GM12878 (cell line): ENCODE data around the gene ROBO1. TPM values are rescaled to one million over a fixed set of nuclear protein-coding genes. Genes with fewer than 3 reads are reported as not detected.

ENCODE experiments used
- ATAC-seq: fragments of 200-7000 bp; cut with Tn5 transposase; 3 replicates; pipeline ENCODE4 v1.9.1; 2020; ENCODE audit warnings: mild to moderate bottlenecking, moderate library complexity
- BruUV-seq: library from RNA; stranded (reverse); fragments of 400-500 nt; replicated peaks from 2 replicates; lab custom pipeline; 2021; lab: Mats Ljungman, UMichigan
- CTCF ChIA-PET: fragments of 300-600 bp; sonication (Branson Sonifier 250); formaldehyde crosslinking; extraction: SDS; loops from one replicate; lab custom pipeline; 2021; ENCODE audit warnings: inconsistent platforms; lab: Yijun Ruan, JAX
- POLR2A ChIA-PET: fragments of 350-600 bp; formaldehyde crosslinking; extraction: SDS; loops from one replicate; lab custom pipeline; 2021; ENCODE audit warnings: inconsistent platforms; lab: Charles Lee
- RAD21 ChIA-PET: fragments of 300-600 bp; sonication (Branson Sonifier 250); formaldehyde crosslinking; loops from one replicate; lab custom pipeline; 2023; ENCODE audit warnings: antibody characterized with exemption; ENCODE audit not compliant: unreplicated experiment; lab: Charles Lee
- SMC1A ChIA-PET: fragments of 300-600 bp; sonication (Branson Sonifier 250); formaldehyde crosslinking; loops from one replicate; lab custom pipeline; 2023; ENCODE audit not compliant: unreplicated experiment, uncharacterized antibody; lab: Charles Lee
- DNase-seq: peaks from one replicate; pipeline ENCODE4 v3.0.0-alpha.2; 2011; ENCODE audit warnings: low read depth, low spot score
- FAIRE-seq: peaks from 3 replicates; lab custom pipeline; 2011; peaks lifted over from hg19 to GRCh38; lab: Jason Lieb, UNC
- H2AFZ ChIP-seq: 2 replicates; pipeline ENCODE4 v1.6.0; 2011; ENCODE audit warnings: low read depth, low read length, control low read depth; ENCODE audit not compliant: control insufficient read depth
- H3K27ac ChIP-seq: 2 replicates; pipeline ENCODE4 v1.5.1; 2011; ENCODE audit warnings: control low read depth; ENCODE audit not compliant: control insufficient read depth, insufficient read depth
- H3K27me3 ChIP-seq, 2 experiments: replicated peaks in 1 of 2; 2 replicates each; pipeline versions ENCODE4 v1.6.0 to v1.6.1; 2011; ENCODE audit warnings: low read length in 1 of 2; ENCODE audit not compliant: control insufficient read depth in 2 of 2, insufficient read depth in 2 of 2
- H3K36me3 ChIP-seq, 2 experiments: 2 replicates each; pipeline ENCODE4 v1.5.1; 2011; ENCODE audit warnings: low read length in 1 of 2; ENCODE audit not compliant: control insufficient read depth in 2 of 2, insufficient read depth in 2 of 2
- H3K4me1 ChIP-seq: 2 replicates; pipeline ENCODE4 v1.6.1; 2011; ENCODE audit warnings: mild to moderate bottlenecking, low read length, moderate library complexity, mixed read lengths; ENCODE audit not compliant: control insufficient read depth, insufficient read depth
- H3K4me2 ChIP-seq: 2 replicates; pipeline ENCODE4 v1.6.0; 2011; ENCODE audit warnings: control low read depth; ENCODE audit not compliant: control insufficient read depth, insufficient read depth
- H3K4me3 ChIP-seq: fragments of 200-600 bp; sonication (generic); 2 replicates; pipeline ENCODE4 v1.5.1; 2016
- H3K79me2 ChIP-seq: 2 replicates; pipeline ENCODE4 v1.6.0; 2011; ENCODE audit warnings: low read length; ENCODE audit not compliant: control insufficient read depth, insufficient read depth
- H3K9ac ChIP-seq: 2 replicates; pipeline ENCODE4 v1.8.0; 2011; ENCODE audit warnings: low read length, control low read depth, mixed read lengths; ENCODE audit not compliant: control insufficient read depth, insufficient read depth
- H3K9me3 ChIP-seq: replicated peaks from 3 replicates; pipeline ENCODE4 v1.5.1; 2011; ENCODE audit warnings: mild to moderate bottlenecking, low read length; ENCODE audit not compliant: control insufficient read depth, insufficient read depth
- H4K20me1 ChIP-seq: 2 replicates; pipeline ENCODE4 v1.6.0; 2011; ENCODE audit not compliant: control insufficient read depth, insufficient read depth
- CBX5 ChIP-seq: sonication (generic); IDR thresholded peaks from 2 replicates; pipeline ENCODE4 v1.6.1; 2016; ENCODE audit warnings: low read depth, moderate library complexity, mild to moderate bottlenecking, inconsistent platforms
- CREM ChIP-seq: IDR thresholded peaks from 2 replicates; pipeline ENCODE4 v1.6.1; 2014; ENCODE audit warnings: antibody characterized with exemption, low read depth
- EED ChIP-seq: sonication (generic); IDR thresholded peaks from 2 replicates; pipeline ENCODE4 v1.6.1; 2016; ENCODE audit warnings: antibody characterized with exemption, low read depth
- ELK1 ChIP-seq: IDR thresholded peaks from 2 replicates; pipeline ENCODE4 v1.6.1; 2012; ENCODE audit warnings: low read depth, low read length, improper control_type of control experiment
- ETV6 ChIP-seq, 2 experiments: fragments of 450-650 bp in 1 of 2; IDR thresholded peaks in 1 of 2; conservative IDR thresholded peaks in 1 of 2; 2 replicates each; pipeline ENCODE4 v1.6.1; 2014; ENCODE audit warnings: antibody characterized with exemption in 1 of 2, borderline replicate concordance in 1 of 2, low read depth in 1 of 2, mild to moderate bottlenecking in 1 of 2, moderate library complexity in 1 of 2
- IKZF1 ChIP-seq: fragments of 450-650 bp; conservative IDR thresholded peaks from 2 replicates; pipeline ENCODE4 v1.6.1; 2017; ENCODE audit warnings: antibody characterized with exemption, mild to moderate bottlenecking
- KDM1A ChIP-seq: fragments of 200-600 bp; sonication (generic); IDR thresholded peaks from 2 replicates; pipeline ENCODE4 v1.6.1; 2016; ENCODE audit warnings: borderline replicate concordance
- KLF5 ChIP-seq: fragments of 450-650 bp; IDR thresholded peaks from 2 replicates; pipeline ENCODE4 v1.6.1; 2014; ENCODE audit warnings: mild to moderate bottlenecking; ENCODE audit not compliant: partially characterized antibody
- RAD21 ChIP-seq: IDR thresholded peaks from 2 replicates; pipeline ENCODE4 v1.6.1; 2011; ENCODE audit warnings: mild to moderate bottlenecking, low read depth, low read length, moderate library complexity; ENCODE audit not compliant: insufficient read depth
- YY1 ChIP-seq: IDR thresholded peaks from 2 replicates; pipeline ENCODE4 v1.6.1; 2011; ENCODE audit warnings: low read depth, mild to moderate bottlenecking, low read length
- ZSCAN29 ChIP-seq: fragments of 450-650 bp; IDR thresholded peaks from 2 replicates; pipeline ENCODE4 v1.6.1; 2017; ENCODE audit warnings: mild to moderate bottlenecking, moderate library complexity
- WGBS: methylation state at CpG from one replicate; pipeline ENCODE4 v1.1.6; 2016; ENCODE audit warnings: low lambda C conversion rate; ENCODE audit not compliant: insufficient replicate concordance, insufficient coverage; ENCODE audit errors: missing lambda C conversion rate; 5-methylcytosine and 5-hydroxymethylcytosine counted together
- in situ Hi-C: fragments of 300-500 bp; cut with MboI; formaldehyde crosslinking; loops from 9 replicates; pipeline ENCODE4 v1.14.3; 2018; ENCODE audit warnings: mixed read lengths
- intact Hi-C: fragments of 100-400 bp; cut with micrococcal nuclease; formaldehyde crosslinking; loops from one replicate; pipeline ENCODE4 v1.14.2; 2022; ENCODE audit not compliant: unreplicated experiment
- polyA plus RNA-seq, 11 experiments: library from polyadenylated mRNA; depleted of rRNA in 4 of 11; unstranded in 6 of 11; stranded (reverse) in 5 of 11; fragments of >200 nt; fragmentation: Nextera tagmentation in 4 of 11; fragmentation: Illumina TruSeq in 1 of 11; extraction: Ambion mirVana in 4 of 11; extraction: Trizol in 1 of 11; gene quantifications; 1 replicate in 1 of 11; 2 replicates in 10 of 11; pipeline versions ENCODE4 v1.2.1 to v1.2.3, GENCODE V29; 2011 to 2016; ENCODE audit warnings: inconsistent platforms in 2 of 11, missing spikeins in 2 of 11, low read depth in 1 of 11
- total RNA-seq, 4 experiments: library from RNA; depleted of rRNA in 3 of 4; stranded (reverse); fragments of >200 nt in 3 of 4; fragmentation: Illumina TruSeq in 1 of 4; extraction: Trizol in 1 of 4; gene quantifications; 2 replicates each; pipeline versions ENCODE4 v1.2.1 to v1.2.3, GENCODE V29; 2013 to 2021
- TF ChIP-seq, protein P1 (sequence below): fragments of 150-350 bp; IDR thresholded peaks from 2 replicates; pipeline ENCODE4 v1.6.1; 2016; ENCODE audit warnings: low read depth, low read length
- TF ChIP-seq, protein P2 (sequence below): IDR thresholded peaks from 2 replicates; pipeline ENCODE4 v1.6.1; 2011; ENCODE audit warnings: low read depth, mild to moderate bottlenecking, low read length, moderate library complexity, borderline replicate concordance; ENCODE audit errors: extremely low read depth

Gene ROBO1
- total and polyA plus RNA-seq, 10 of the 15 experiments (the other 5 are each of a cell fraction or from before 2014, with no cell fraction given): 0.29 to 46.5 (median 1.2) TPM

- WGBS: 6% methylated on average over 1 of the region's 1 CpG
- H4K20me1 ChIP-seq: no peaks in the 10 kb centered on the region
- no peaks in the 10 kb centered on the region for H3K79me2 ChIP-seq
- ChIA-PET POLR2A (no interaction called here), RAD21 (no interaction called here), CTCF (no interaction called here), SMC1A (no interaction called here)
- FAIRE-seq (no peak), DNase-seq (no peak), ATAC-seq (no peak)
- H3K9ac ChIP-seq: no peak overlapping the region
- intact Hi-C loops: no loop called here
- no peaks in the 10 kb centered on the region for H3K36me3 ChIP-seq
- no TSS peak for BruUV-seq
- no peak overlapping the region for H2AFZ ChIP-seq
- no peaks in the 10 kb centered on the region for H3K9me3 ChIP-seq
- no peak overlapping the region for H3K4me2 ChIP-seq
- no peak overlapping the region for H3K27ac ChIP-seq
- in situ Hi-C loops: no loop called here
- H3K4me3 ChIP-seq: no peak overlapping the region
- H3K4me1 ChIP-seq: no peaks in the 10 kb centered on the region
- TF ChIP-seq CBX5: no peak
- TF ChIP-seq ELK1: no peak
- TF ChIP-seq, protein P1, sequence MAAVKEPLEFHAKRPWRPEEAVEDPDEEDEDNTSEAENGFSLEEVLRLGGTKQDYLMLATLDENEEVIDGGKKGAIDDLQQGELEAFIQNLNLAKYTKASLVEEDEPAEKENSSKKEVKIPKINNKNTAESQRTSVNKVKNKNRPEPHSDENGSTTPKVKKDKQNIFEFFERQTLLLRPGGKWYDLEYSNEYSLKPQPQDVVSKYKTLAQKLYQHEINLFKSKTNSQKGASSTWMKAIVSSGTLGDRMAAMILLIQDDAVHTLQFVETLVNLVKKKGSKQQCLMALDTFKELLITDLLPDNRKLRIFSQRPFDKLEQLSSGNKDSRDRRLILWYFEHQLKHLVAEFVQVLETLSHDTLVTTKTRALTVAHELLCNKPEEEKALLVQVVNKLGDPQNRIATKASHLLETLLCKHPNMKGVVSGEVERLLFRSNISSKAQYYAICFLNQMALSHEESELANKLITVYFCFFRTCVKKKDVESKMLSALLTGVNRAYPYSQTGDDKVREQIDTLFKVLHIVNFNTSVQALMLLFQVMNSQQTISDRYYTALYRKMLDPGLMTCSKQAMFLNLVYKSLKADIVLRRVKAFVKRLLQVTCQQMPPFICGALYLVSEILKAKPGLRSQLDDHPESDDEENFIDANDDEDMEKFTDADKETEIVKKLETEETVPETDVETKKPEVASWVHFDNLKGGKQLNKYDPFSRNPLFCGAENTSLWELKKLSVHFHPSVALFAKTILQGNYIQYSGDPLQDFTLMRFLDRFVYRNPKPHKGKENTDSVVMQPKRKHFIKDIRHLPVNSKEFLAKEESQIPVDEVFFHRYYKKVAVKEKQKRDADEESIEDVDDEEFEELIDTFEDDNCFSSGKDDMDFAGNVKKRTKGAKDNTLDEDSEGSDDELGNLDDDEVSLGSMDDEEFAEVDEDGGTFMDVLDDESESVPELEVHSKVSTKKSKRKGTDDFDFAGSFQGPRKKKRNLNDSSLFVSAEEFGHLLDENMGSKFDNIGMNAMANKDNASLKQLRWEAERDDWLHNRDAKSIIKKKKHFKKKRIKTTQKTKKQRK: no peak
- no peak for TF ChIP-seq KLF5
- no peak for TF ChIP-seq IKZF1
- TF ChIP-seq, protein P2, sequence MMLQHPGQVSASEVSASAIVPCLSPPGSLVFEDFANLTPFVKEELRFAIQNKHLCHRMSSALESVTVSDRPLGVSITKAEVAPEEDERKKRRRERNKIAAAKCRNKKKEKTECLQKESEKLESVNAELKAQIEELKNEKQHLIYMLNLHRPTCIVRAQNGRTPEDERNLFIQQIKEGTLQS: no peak
- TF ChIP-seq KDM1A: no peak
- TF ChIP-seq RAD21: no peak
- TF ChIP-seq EED: no peak
- no peak for TF ChIP-seq CREM
- no peak for TF ChIP-seq ZSCAN29
- no peak for TF ChIP-seq ETV6 (conservative IDR thresholded peaks at IDR 0.05 in 1 of 2, IDR thresholded peaks at IDR 0.05 in 1 of 2; ENCODE audit: borderline replicate concordance in 1 of 2, low read depth in 1 of 2)
- TF ChIP-seq YY1: no peak
- H3K27me3 ChIP-seq: no peaks in the 10 kb centered on the region
These were observed 83.8 kb downstream of the ROBO1 start for GRCh38 chr3:79684041-79684440.
